OCI-LY1 (cell line): ENCODE data around the gene UFD1.

Experiments used
- H2AFZ ChIP-seq: fragments of 200-600 bp; sonication (generic), shearing (Covaris generic); 2 replicates; pipeline ENCODE4 v1.6.0; 2014; ENCODE audit warnings: antibody characterized with exemption, mild to moderate bottlenecking, low read length
- H3F3A ChIP-seq: fragments of 200-600 bp; sonication (generic), shearing (Covaris generic); 2 replicates; pipeline ENCODE4 v1.6.0; 2014; ENCODE audit warnings: mild to moderate bottlenecking, antibody characterized with exemption, low read length, moderate library complexity; ENCODE audit not compliant: insufficient read depth
- H3K27ac ChIP-seq: fragments of 200-600 bp; sonication (generic); 2 replicates; pipeline ENCODE4 v1.5.1; 2014; ENCODE audit warnings: low read length, mixed run types, mild to moderate bottlenecking, low read depth; ENCODE audit not compliant: poor library complexity, severe bottlenecking
- H3K27me3 ChIP-seq: fragments of 200-600 bp; sonication (generic); 2 replicates; pipeline ENCODE4 v1.6.0; 2014; ENCODE audit warnings: antibody characterized with exemption, mild to moderate bottlenecking, low read length, moderate library complexity; ENCODE audit not compliant: insufficient read depth
- H3K36me3 ChIP-seq: fragments of 200-600 bp; sonication (generic); 2 replicates; pipeline ENCODE4 v1.6.1; 2014; ENCODE audit warnings: mild to moderate bottlenecking, antibody characterized with exemption, low read length, moderate library complexity, mixed read lengths; ENCODE audit not compliant: insufficient read depth
- H3K4me1 ChIP-seq: fragments of 200-600 bp; sonication (generic); 2 replicates; pipeline ENCODE4 v1.5.1; 2014; ENCODE audit warnings: mild to moderate bottlenecking, low read length, moderate library complexity; ENCODE audit not compliant: insufficient read depth, severe bottlenecking
- H3K4me2 ChIP-seq: fragments of 200-600 bp; sonication (generic), shearing (Covaris generic); 2 replicates; pipeline ENCODE4 v1.6.1; 2014; ENCODE audit warnings: low read length
- H3K4me3 ChIP-seq: fragments of 200-600 bp; sonication (generic); 2 replicates; pipeline ENCODE4 v1.5.1; 2014; ENCODE audit warnings: low read length, low read depth, mild to moderate bottlenecking, mixed read lengths; ENCODE audit not compliant: poor library complexity, severe bottlenecking
- H3K79me2 ChIP-seq: fragments of 200-600 bp; shearing (Covaris generic); 2 replicates; pipeline ENCODE4 v1.6.1; 2016; ENCODE audit warnings: mixed run types, low read length, mixed read lengths; ENCODE audit not compliant: insufficient read depth
- H3K9ac ChIP-seq: fragments of 200-600 bp; sonication (generic), shearing (Covaris generic); 2 replicates; pipeline ENCODE4 v1.6.1; 2014; ENCODE audit warnings: mild to moderate bottlenecking, low read length, mixed read lengths
- H3K9me2 ChIP-seq: fragments of 200-600 bp; sonication (generic), shearing (Covaris generic); 2 replicates; pipeline ENCODE4 v1.6.1; 2014; ENCODE audit warnings: low read depth, mild to moderate bottlenecking, low read length, mixed read lengths
- H3K9me3 ChIP-seq: fragments of 200-600 bp; shearing (Covaris generic); 2 replicates; pipeline ENCODE4 v1.6.1; 2014; ENCODE audit warnings: low read length, mixed read lengths
- H4K20me1 ChIP-seq: fragments of 200-600 bp; sonication (generic), shearing (Covaris generic); 2 replicates; pipeline ENCODE4 v1.6.0; 2016; ENCODE audit warnings: mild to moderate bottlenecking, low read length; ENCODE audit not compliant: insufficient read depth
- CTCF ChIP-seq: fragments of 200-600 bp; sonication (generic), shearing (Covaris generic); IDR thresholded peaks from 2 replicates; pipeline ENCODE4 v1.5.1; 2017; ENCODE audit warnings: mild to moderate bottlenecking, antibody characterized with exemption, low read length, moderate library complexity, mixed read lengths
- EZH2 ChIP-seq: fragments of 200-600 bp; sonication (generic), shearing (Covaris generic); IDR thresholded peaks from 2 replicates; pipeline ENCODE4 v1.8.0; 2017; ENCODE audit warnings: borderline replicate concordance, mixed run types, mild to moderate bottlenecking, antibody characterized with exemption, low read length, moderate library complexity, mixed read lengths

The UFD1 gene

DNA sequence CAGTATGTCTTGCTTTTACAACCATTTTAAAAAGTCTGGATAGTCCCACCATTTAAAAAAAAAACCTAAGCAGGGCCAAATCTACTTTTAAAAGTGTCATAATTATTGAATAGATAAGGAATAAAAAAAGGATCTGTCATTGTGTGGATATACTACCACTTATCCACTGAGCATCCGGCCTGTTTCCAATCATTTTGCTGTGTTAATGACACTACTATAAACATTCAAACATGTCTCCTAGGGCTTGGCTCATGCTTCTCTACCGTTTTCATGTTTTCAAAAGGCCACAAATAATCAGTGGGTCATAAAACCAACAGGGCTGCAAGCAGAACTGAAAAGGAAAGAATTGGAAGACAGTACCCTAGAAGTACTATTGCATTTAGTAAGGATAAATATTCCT is 19.0 kb downstream of the UFD1 start:
- peaks cover 90% of the 10 kb centered on the region for H3K36me3 ChIP-seq
- TF ChIP-seq EZH2 (no peak), CTCF (no peak)
- H3F3A ChIP-seq: no peaks in the 10 kb centered on the region

GRCh38 chr22:19457828-19458428 is 21.1 kb downstream of the UFD1 start:
- Histone ChIP-seq H3K4me3 (no peak overlapping the region), H3K79me2 (no peaks in the 10 kb centered on the region), H2AFZ (no peak overlapping the region), H3K27me3 (no peaks in the 10 kb centered on the region), H3K9me2 (no peaks in the 10 kb centered on the region), H3K9me3 (no peaks in the 10 kb centered on the region), H3K4me2 (no peak overlapping the region), H3K36me3 (peaks cover 90% of the 10 kb centered on the region), H3K4me1 (no peaks in the 10 kb centered on the region), H3F3A (no peaks in the 10 kb centered on the region), H4K20me1 (no peaks in the 10 kb centered on the region), H3K9ac (no peak overlapping the region), H3K27ac (no peak overlapping the region)
- TF ChIP-seq CTCF (no peak), EZH2 (no peak)

More for the DNA sequence above, 19.0 kb downstream of the UFD1 start:
- Histone ChIP-seq H3K4me3 (no peak overlapping the region), H3K27me3 (no peaks in the 10 kb centered on the region), H3K4me2 (no peak overlapping the region), H3K9me3 (no peaks in the 10 kb centered on the region), H2AFZ (no peak overlapping the region), H3K9ac (no peak overlapping the region), H3K79me2 (no peaks in the 10 kb centered on the region), H3K4me1 (no peaks in the 10 kb centered on the region), H4K20me1 (no peaks in the 10 kb centered on the region), H3K27ac (no peak overlapping the region), H3K9me2 (no peaks in the 10 kb centered on the region)

DNA sequence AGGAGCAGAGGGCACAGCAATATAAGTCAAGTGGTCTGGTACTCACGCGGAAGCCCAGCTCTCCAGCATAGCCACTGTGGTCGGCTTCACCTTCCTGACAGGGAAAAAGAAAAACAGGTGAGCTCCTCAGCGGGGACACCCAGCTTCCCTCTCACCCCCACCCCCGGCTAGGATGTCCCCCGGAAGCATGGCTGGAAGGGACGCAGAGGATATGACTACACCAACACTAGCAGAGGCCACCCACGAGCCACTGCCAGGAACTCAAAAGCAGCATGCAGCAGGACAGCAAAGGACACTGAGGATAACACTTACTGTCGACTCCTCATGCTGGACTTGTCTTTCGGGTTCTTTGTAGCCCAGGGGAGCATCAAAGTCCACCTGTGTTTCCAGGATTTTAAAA is 22.5 kb downstream of the UFD1 start:
- Histone ChIP-seq H3K79me2 (no peaks in the 10 kb centered on the region), H3K9me2 (no peaks in the 10 kb centered on the region), H4K20me1 (no peaks in the 10 kb centered on the region), H3K9ac (no peak overlapping the region), H3F3A (no peaks in the 10 kb centered on the region), H3K27ac (no peak overlapping the region), H2AFZ (no peak overlapping the region), H3K36me3 (peaks cover 91% of the 10 kb centered on the region), H3K27me3 (no peaks in the 10 kb centered on the region), H3K4me2 (no peak overlapping the region), H3K9me3 (no peaks in the 10 kb centered on the region), H3K4me3 (no peak overlapping the region), H3K4me1 (no peaks in the 10 kb centered on the region)
- TF ChIP-seq EZH2 (no peak), CTCF (no peak)
